HCT116 (cell line): ENCODE measurements around the gene ATP8A2. TPM values are rescaled to one million over a fixed set of nuclear protein-coding genes. Genes with fewer than 3 reads are reported as not detected.

Experiments used
- ATAC-seq: fragments of 200-7000 bp; cut with Tn5 transposase; 2 replicates; pipeline ENCODE4 v1.9.1; 2020; ENCODE audit warnings: mild to moderate bottlenecking, moderate library complexity
- BruUV-seq: library from RNA; stranded (reverse); fragments of 400-500 nt; replicated peaks from 2 replicates; lab custom pipeline; 2021; lab: Mats Ljungman, UMichigan
- CTCF ChIA-PET: fragments of 300-600 bp; sonication (Branson Sonifier 250); formaldehyde crosslinking; loops from one replicate; lab custom pipeline; 2021; ENCODE audit warnings: antibody characterized with exemption; lab: Charles Lee
- POLR2A ChIA-PET: fragments of 300-600, 350-600 bp; sonication (Branson Sonifier 250); formaldehyde crosslinking; loops from one replicate; lab custom pipeline; 2021; ENCODE audit warnings: antibody characterized with exemption; lab: Charles Lee
- RAD21 ChIA-PET, 2 experiments: fragments of 300-600 bp; sonication (Branson Sonifier 250); formaldehyde crosslinking; loops; one replicate each; lab custom pipeline; 2023; ENCODE audit warnings: low total read pairs in 2 of 2; ENCODE audit not compliant: uncharacterized antibody in 2 of 2, unreplicated experiment in 2 of 2, low non-redundant PET in 1 of 2; lab: Charles Lee
- DNase-seq: peaks from one replicate; pipeline ENCODE4 v3.0.0-alpha.2; 2010; ENCODE audit warnings: low read depth, low spot score
- H2AFZ ChIP-seq: fragments of 200-600 bp; shearing (Covaris generic), sonication (generic); 2 replicates; pipeline ENCODE4 v1.6.1; 2017; ENCODE audit warnings: low read depth, mixed run types, mixed read lengths, antibody characterized with exemption, low read length; ENCODE audit not compliant: poor library complexity, severe bottlenecking
- H3K27ac ChIP-seq: 2 replicates; pipeline ENCODE4 v1.5.1; 2012; ENCODE audit warnings: low read depth, low read length
- H3K27me3 ChIP-seq: fragments of 200-600 bp; sonication (generic); 2 replicates; pipeline ENCODE4 v1.6.1; 2016; ENCODE audit warnings: mixed run types, low read length, mixed read lengths; ENCODE audit not compliant: insufficient read depth
- H3K36me3 ChIP-seq, 2 experiments: fragments of 200-500 bp in 1 of 2; fragments of 200-600 bp in 1 of 2; sonication (Bioruptor generic) in 1 of 2; sonication (generic) in 1 of 2; 2 replicates each; pipeline versions ENCODE4 v1.5.1 to v1.6.1; 2014 to 2016; ENCODE audit warnings: low read length in 2 of 2, inconsistent platforms in 1 of 2, mixed read lengths in 1 of 2, mixed run types in 1 of 2; ENCODE audit not compliant: insufficient read depth in 2 of 2, control insufficient read depth in 1 of 2
- H3K4me1 ChIP-seq, 2 experiments: fragments of 200-600 bp in 1 of 2; sonication (generic) in 1 of 2; 2 replicates each; pipeline versions ENCODE4 v1.5.1 to v1.6.1; 2012 to 2017; ENCODE audit warnings: low read length in 2 of 2, inconsistent platforms in 1 of 2, mild to moderate bottlenecking in 1 of 2, mixed read lengths in 1 of 2, mixed run types in 1 of 2, moderate library complexity in 1 of 2; ENCODE audit not compliant: insufficient read depth in 2 of 2, control insufficient read depth in 1 of 2
- H3K4me2 ChIP-seq: fragments of 200-600 bp; sonication (generic); 2 replicates; pipeline ENCODE4 v1.6.1; 2017; ENCODE audit warnings: mixed run types, low read length, mixed read lengths
- H3K4me3 ChIP-seq, 2 experiments: fragments of 200-600 bp in 1 of 2; sonication (generic) in 1 of 2; replicated peaks in 1 of 2; 2 replicates each; pipeline ENCODE4 v1.5.1; 2011 to 2016; ENCODE audit warnings: low read length in 2 of 2, control low read depth in 1 of 2, low read depth in 1 of 2, mild to moderate bottlenecking in 1 of 2, mixed read lengths in 1 of 2, mixed run types in 1 of 2
- H3K79me2 ChIP-seq: fragments of 200-600 bp; sonication (generic); 2 replicates; pipeline ENCODE4 v1.6.1; 2017; ENCODE audit warnings: mild to moderate bottlenecking, mixed run types, low read length, moderate library complexity, mixed read lengths; ENCODE audit not compliant: insufficient read depth
- H3K9ac ChIP-seq: fragments of 200-600 bp; sonication (generic); 2 replicates; pipeline ENCODE4 v1.6.1; 2016; ENCODE audit warnings: low read length, mixed read lengths
- H3K9me2 ChIP-seq: fragments of 200-600 bp; sonication (generic), shearing (Covaris generic); 2 replicates; pipeline ENCODE4 v1.6.1; 2017; ENCODE audit warnings: mixed run types, mild to moderate bottlenecking, moderate library complexity; ENCODE audit not compliant: insufficient read depth
- H3K9me3 ChIP-seq, 2 experiments: fragments of 200-500 bp in 1 of 2; fragments of 200-600 bp in 1 of 2; sonication (Bioruptor generic) in 1 of 2; sonication (generic) in 1 of 2; 2 replicates each; pipeline ENCODE4 v1.6.1; 2014 to 2017; ENCODE audit warnings: low read length in 2 of 2, mixed read lengths in 2 of 2, inconsistent platforms in 1 of 2, low read depth in 1 of 2, mild to moderate bottlenecking in 1 of 2, mixed run types in 1 of 2, moderate library complexity in 1 of 2; ENCODE audit not compliant: control insufficient read depth in 1 of 2, insufficient read depth in 1 of 2
- H4K20me1 ChIP-seq: fragments of 200-600 bp; sonication (generic), shearing (Covaris generic); 2 replicates; pipeline ENCODE4 v1.6.1; 2017; ENCODE audit warnings: mixed run types, mild to moderate bottlenecking, moderate library complexity; ENCODE audit not compliant: insufficient read depth
- CBX3 ChIP-seq: IDR thresholded peaks from 2 replicates; pipeline ENCODE4 v1.6.1; 2012; ENCODE audit warnings: low read depth
- CEBPB ChIP-seq: IDR thresholded peaks from 2 replicates; pipeline ENCODE4 v1.6.1; 2012; ENCODE audit warnings: low read depth
- ELF1 ChIP-seq: IDR thresholded peaks from 2 replicates; pipeline ENCODE4 v1.6.1; 2012; ENCODE audit warnings: low read depth, borderline replicate concordance
- EZH2phosphoT487 ChIP-seq: fragments of 200-600 bp; IDR thresholded peaks from 2 replicates; pipeline ENCODE4 v1.6.1; 2018; ENCODE audit warnings: antibody characterized with exemption, borderline replicate concordance
- FOSL1 ChIP-seq: IDR thresholded peaks from 2 replicates; pipeline ENCODE4 v1.6.1; 2012; ENCODE audit warnings: low read depth
- JUND ChIP-seq: IDR thresholded peaks from 2 replicates; pipeline ENCODE4 v1.6.1; 2012
- MAX ChIP-seq: IDR thresholded peaks from 2 replicates; pipeline ENCODE4 v1.6.1; 2012
- POLR2A ChIP-seq: IDR thresholded peaks from 2 replicates; pipeline ENCODE4 v1.7.0; 2011; ENCODE audit warnings: borderline replicate concordance; ENCODE audit not compliant: insufficient read depth, insufficient read length; ENCODE audit errors: extremely low read depth
- REST ChIP-seq: IDR thresholded peaks from 2 replicates; pipeline ENCODE4 v1.6.1; 2012; ENCODE audit warnings: low read depth
- SIN3A ChIP-seq: IDR thresholded peaks from 2 replicates; pipeline ENCODE4 v1.6.1; 2012; ENCODE audit warnings: low read depth
- SRF ChIP-seq: IDR thresholded peaks from 2 replicates; pipeline ENCODE4 v1.6.1; 2012; ENCODE audit warnings: low read depth
- TCF7L2 ChIP-seq: IDR thresholded peaks from 2 replicates; pipeline ENCODE4 v1.7.0; 2011; ENCODE audit warnings: borderline replicate concordance, inconsistent platforms; ENCODE audit not compliant: insufficient read depth, insufficient read length; ENCODE audit errors: extremely low read depth
- YY1 ChIP-seq: IDR thresholded peaks from 2 replicates; pipeline ENCODE4 v1.6.1; 2011; ENCODE audit warnings: low read length, low read depth, moderate library complexity, mild to moderate bottlenecking; ENCODE audit not compliant: insufficient replicate concordance; ENCODE audit errors: extremely low read depth
- ZNF274 ChIP-seq: fragments of 200-500 bp; sonication (Bioruptor generic); IDR thresholded peaks from 2 replicates; pipeline ENCODE4 v1.6.1; 2014; ENCODE audit warnings: mild to moderate bottlenecking, low read depth, low read length, inconsistent platforms
- intact Hi-C: fragments of 100-400 bp; cut with micrococcal nuclease; formaldehyde crosslinking; loops from 2 replicates; pipeline ENCODE4 v1.10.0; 2022
- total RNA-seq: library from RNA; stranded (reverse); gene quantifications from one replicate; pipeline ENCODE4 v1.2.1, GENCODE V29; 2021; ENCODE audit not compliant: unreplicated experiment

The ATP8A2 gene
- total RNA-seq, 1 experiment from 2014 or later: not detected

DNA sequence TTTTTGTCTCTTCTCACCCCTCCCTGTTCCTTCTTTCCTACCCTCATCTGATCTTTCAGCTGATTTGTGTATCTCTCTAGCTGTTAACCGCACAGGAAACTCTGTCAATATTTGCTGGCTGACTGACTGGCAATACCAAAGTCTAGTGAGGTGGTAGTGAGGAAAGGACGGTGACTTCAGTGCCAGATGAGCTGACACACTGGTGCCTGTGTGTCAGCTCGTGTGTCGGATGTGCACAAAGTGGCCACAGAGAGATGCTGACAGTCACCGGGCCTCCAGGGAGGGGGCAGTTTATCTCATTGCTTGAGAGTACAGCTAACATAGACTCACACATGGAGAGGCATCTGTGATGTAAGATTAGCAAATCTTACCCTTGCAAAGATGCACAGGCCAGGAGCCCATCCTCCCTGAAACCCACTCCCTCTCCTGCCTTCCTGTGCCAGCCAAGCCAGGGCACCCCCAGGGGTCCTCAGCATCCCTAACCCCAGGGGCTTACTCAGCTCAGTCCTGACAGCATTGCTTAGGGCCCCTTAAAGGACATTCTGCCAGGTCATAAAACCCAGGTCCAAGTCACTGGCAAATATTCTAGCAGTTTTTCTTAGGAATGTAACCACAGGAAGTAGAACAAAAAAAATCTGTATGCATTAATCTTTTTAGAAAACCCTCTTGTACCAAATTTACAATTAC, 599.8 kb downstream of the ATP8A2 start:
- Histone ChIP-seq H2AFZ (no peak overlapping the region), H3K4me3 (no peak overlapping the region), H4K20me1 (no peaks in the 10 kb centered on the region), H3K9me2 (no peaks in the 10 kb centered on the region), H3K79me2 (no peaks in the 10 kb centered on the region), H3K27ac (no peak overlapping the region), H3K27me3 (peaks cover 52% of the 10 kb centered on the region), H3K4me2 (no peak overlapping the region), H3K9me3 (no peaks in the 10 kb centered on the region), H3K9ac (no peak overlapping the region), H3K4me1 (no peaks in the 10 kb centered on the region), H3K36me3 (no peaks in the 10 kb centered on the region)
- intact Hi-C loops: no loop called here
- ChIA-PET POLR2A (no interaction called here), RAD21 (no interaction called here), CTCF (no interaction called here)
- no peak for TF ChIP-seq SIN3A
- no peak for TF ChIP-seq POLR2A
- no peak for TF ChIP-seq CBX3
- no peak for TF ChIP-seq ELF1
- BruUV-seq: no TSS peak
- no peak for ATAC-seq
- DNase-seq: no peak

- no peak overlapping the region for H3K4me2 ChIP-seq
- H3K27ac ChIP-seq: no peak overlapping the region
- no peaks in the 10 kb centered on the region for H4K20me1 ChIP-seq
- ChIA-PET CTCF (no interaction called here), RAD21 (no interaction called here)
- H2AFZ ChIP-seq: no peak overlapping the region
- H3K9me3 ChIP-seq: no peaks in the 10 kb centered on the region
- TF ChIP-seq FOSL1: no peak
- TF ChIP-seq CEBPB: no peak
- no peak for TF ChIP-seq EZH2phosphoT487
- no peak for TF ChIP-seq MAX
- TF ChIP-seq REST: no peak
- TF ChIP-seq YY1: no peak
- no peak for TF ChIP-seq SRF
- no peak for TF ChIP-seq POLR2A
- TF ChIP-seq ZNF274: no peak
- TF ChIP-seq TCF7L2: no peak
- TF ChIP-seq JUND: no peak
- TF ChIP-seq CBX3: no peak
- TF ChIP-seq, all 23 proteins: peak for 0
- BruUV-seq: no TSS peak
- Histone ChIP-seq H3K9ac (no peak overlapping the region), H3K27me3 (peaks cover 42% of the 10 kb centered on the region), H3K4me3 (no peak overlapping the region), H3K36me3 (no peaks in the 10 kb centered on the region), H3K4me1 (no peaks in the 10 kb centered on the region), H3K79me2 (no peaks in the 10 kb centered on the region), H3K9me2 (no peaks in the 10 kb centered on the region)
- no peak for ATAC-seq
- DNase-seq: no peak
- intact Hi-C loops: no loop called here
- POLR2A ChIA-PET: no interaction called here
Observed at GRCh38 chr13:25973085-25973484, 601.3 kb downstream of the ATP8A2 start.
